Superior temporal gyrus (tissue), 1 donor: ENCODE results near the gene COL19A1.
A peak's percentile ranks its signal among the peaks of the same experiment; 100 is the strongest.
"Not testable (repeated sequence)": the region's sequence is repeated elsewhere in the genome, so short reads cannot be mapped to it uniquely, and the experiment has no call there.

Source experiments
- DNase-seq: peaks from one replicate; pipeline ENCODE4 v3.0.0-alpha.2; 2016; ENCODE audit errors: extremely low spot score

COL19A1 gene

DNA sequence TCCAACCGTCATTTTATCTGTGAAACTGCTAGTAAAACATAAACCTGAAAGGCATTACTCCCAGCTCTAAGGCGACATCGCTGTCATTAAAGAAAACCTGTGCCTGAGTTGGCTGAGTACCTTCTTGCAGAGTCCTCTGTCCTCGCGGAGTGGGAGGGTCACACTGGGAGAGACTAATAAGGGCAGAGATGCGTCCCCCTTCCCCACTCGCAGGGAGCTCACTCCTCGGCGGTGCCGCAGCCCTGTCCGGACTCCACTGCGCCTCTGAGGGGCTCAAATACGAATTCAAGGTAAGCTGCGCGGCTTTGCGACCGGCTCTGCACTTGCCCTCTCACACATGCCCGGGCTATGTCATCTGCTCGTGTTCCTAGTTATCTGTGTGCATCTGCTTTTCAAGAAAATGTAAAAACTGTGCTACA is at the start of gene COL19A1:
Gene COL19A1 (plus strand): TSS at position 206 of the 419 bp plus-strand sequence. CDS start 13,012 bp downstream, outside the sequence.
- no peak for DNase-seq

GRCh38 chr6:69816569-69816968 is 49.8 kb upstream of the COL19A1 start:
- DNase-seq = no peak

GRCh38 chr6:69817358-69817757 is 49.0 kb upstream of the COL19A1 start:
- no peak for DNase-seq

DNA sequence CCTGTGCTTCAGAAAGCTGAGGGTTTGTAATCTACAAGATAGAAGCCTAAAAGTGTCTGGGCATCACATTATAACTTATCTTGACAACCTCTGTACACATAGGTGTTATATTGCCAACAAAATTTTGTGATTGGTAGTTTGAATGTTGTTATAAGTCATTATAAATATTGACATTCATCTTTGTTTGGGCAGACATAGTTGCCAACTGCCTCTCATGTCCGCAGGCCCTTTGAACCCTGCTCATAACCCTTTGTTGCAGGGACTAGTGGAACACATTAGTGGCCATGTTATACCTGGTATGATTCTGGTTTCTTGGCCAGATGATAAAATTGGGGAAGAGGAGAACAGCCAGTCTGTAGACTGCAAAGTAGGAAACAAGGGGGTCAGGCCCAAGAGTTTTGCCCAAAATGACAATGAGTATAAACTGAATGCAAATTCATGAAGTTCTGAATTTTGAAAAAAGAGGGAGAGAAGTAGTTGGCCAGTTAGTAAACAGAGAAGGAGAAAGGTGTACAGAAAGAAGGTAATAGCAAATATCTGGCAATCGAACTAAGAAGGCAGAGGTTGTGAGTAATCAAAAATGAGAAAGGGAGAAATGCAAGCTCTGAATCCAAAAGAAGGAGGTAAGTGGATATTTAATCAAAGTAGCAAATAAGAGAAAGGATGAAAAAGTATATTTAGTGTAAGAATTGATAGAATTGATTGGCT is 48.0 kb upstream of the COL19A1 start:
- DNase-seq = no peak

DNA sequence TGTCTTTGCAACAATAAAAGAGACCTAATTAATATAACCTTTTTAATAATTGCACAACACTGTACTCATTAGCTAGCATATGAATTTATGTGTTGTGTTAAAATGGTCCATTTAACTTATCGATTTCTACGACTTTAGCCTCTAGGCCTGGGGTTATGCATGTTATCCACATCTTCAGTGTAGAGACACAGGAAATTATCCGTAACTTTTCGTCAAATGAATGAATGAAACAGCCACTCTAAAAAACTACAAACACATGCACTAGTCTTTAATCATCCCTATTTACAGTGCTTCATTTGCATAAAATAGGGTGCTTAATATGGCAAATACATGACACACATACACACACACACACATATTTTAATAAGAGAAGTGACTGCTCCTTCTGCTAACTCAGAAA is 47.2 kb upstream of the COL19A1 start:
- no peak for DNase-seq

DNA sequence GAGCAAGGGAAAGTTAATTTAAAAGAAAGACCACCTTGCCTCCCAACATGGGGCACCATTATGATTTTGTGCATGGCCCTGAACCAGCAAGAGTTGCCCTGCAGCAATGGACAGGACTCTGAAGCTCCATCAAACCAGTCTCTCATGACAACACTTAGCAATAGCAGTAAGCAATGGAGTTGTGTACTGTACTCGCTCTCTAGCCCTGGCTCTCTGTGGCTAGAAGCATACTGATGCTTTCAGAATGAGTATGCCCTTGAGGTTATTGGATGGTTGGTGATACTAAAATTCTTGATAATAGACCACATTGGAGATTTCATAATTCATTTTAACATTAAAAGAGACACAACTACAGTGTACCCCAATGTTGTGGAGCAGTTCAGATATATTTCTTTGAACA is 46.3 kb upstream of the COL19A1 start:
- no peak for DNase-seq

DNA sequence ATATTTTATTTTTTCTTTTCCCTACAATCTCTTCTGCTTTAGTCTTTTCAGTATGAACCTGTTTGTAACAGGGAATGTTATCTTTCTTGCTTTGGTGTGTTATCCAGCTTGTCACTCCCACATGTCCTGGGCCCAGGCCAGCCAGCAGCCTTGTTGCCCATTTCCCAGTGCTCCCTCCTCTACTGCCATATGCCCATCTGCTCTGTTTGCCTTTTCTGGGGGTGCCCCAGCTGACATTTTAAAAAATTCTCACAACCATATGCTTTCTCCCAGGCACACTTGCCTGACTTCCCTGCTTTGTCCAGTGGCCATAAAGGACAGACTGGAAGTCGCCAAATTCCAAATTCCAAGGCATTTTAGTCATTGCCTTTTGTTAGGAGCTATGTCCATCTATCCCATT is 45.9 kb upstream of the COL19A1 start:
- no peak for DNase-seq

GRCh38 chr6:69824355-69824754 is 42.0 kb upstream of the COL19A1 start:
- DNase-seq = not testable (repeated sequence)

GRCh38 chr6:69825904-69826303 is 40.5 kb upstream of the COL19A1 start:
- DNase-seq = no peak

DNA sequence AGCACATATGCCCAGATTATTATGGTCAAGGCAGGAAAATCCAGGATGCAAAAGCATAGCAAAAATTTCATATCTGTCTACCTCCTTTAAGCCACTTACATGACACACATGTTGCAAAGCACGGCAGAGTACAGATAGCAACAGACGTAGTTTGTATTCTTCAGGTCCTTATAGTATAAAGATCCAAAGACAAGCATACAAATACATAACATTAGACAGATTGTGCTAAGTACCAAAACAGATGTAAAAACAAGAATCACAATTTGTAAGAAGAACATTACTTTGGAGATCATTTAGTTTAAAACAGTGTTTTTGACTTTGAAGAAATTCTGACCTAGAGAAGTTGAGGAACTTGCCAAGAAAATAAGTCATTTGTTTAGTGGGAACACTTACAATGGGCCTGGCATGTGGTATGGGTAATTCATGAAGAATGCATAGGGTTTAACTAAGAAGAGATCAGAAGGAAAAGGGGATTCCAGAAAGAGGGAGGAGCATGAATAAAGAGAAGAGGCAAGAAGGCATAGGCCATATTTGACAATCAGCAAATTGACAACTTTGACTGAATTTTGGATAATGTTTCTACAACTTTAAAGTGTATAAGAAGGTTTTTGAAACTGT is 39.0 kb upstream of the COL19A1 start:
- DNase-seq = no peak

GRCh38 chr6:69832558-69832957 is 33.8 kb upstream of the COL19A1 start:
- DNase-seq = no peak

- DNase-seq = peak; percentile 82
These were observed 30.8 kb upstream of the COL19A1 start for GRCh38 chr6:69835414-69836179.

- no peak for DNase-seq
These were observed 24.5 kb upstream of the COL19A1 start for GRCh38 chr6:69841862-69842261.

DNA sequence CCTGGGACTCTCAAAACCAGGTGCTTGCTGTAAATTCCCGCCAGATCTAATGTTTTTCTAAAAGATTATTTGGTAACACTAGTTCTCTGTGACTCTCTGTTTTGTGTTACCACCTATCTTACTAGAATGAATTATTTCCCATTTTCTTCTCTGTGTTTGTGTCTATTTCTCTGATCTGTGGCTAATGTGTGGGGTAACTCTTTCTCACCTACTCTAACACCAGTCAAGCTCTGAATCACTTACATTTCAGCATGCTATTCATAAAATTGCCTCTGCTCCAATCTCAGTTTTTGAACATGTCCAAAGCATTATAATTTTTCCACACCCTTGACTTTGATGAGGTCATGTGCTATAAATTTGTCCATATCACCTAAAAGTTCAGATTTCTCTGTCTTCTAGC is 23.2 kb upstream of the COL19A1 start:
- no peak for DNase-seq

GRCh38 chr6:69846312-69846711 is 20.0 kb upstream of the COL19A1 start:
- DNase-seq = no peak

DNA sequence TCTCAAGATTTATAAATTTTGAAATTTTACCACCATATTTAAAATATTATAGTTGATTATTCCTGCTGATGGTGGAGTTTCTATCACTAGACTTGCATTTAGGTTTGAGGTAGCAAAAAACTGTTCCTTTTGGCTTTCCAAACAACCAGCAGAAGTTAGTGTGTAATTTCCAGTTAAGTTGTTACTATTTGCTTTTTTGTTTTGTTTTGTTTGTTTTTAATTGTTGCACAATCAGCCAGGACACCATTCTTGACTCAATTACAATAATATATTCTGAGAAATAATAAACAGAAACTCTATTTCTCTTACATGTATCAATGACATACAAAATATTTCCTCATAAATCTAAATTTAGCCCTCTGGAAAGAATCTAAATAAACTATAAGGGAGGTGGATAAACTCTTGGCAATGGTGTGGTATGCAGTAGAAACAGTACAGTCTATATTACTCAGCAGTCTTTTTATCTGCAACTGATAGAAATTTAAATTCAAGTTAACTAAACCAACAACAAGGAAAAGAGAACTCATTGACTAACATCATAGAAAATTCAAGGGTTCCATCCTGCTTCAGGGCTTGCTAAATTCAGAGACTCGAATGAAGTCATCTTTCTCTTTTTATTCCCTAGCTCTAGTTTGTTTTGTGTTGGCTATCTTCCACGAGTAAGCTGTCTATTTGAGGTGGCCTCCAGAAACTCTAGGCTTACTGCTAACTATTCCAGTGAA is 19.4 kb upstream of the COL19A1 start:
- no peak for DNase-seq

- no peak for DNase-seq
These were observed 18.9 kb upstream of the COL19A1 start for GRCh38 chr6:69847492-69847788.

DNA sequence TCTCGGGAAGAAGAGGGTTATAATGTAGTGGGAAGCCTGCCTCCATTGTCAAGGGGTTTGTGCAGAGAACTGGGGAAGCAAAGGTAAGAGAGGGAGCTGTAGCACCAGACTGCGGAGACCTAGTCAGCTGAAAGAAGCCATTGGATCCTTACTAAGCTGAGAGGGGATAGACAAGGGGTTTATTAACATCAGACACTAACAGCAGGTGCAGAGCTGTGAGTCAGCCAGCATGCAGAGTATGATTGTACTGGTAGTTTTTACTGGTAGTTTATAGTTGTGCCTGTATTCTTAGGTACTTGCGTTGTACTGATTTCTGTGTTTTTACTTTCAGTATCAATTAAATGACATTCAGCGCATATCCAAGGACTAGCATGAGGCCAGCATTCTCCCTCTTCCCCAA is 17.8 kb upstream of the COL19A1 start:
- DNase-seq = no peak

DNA sequence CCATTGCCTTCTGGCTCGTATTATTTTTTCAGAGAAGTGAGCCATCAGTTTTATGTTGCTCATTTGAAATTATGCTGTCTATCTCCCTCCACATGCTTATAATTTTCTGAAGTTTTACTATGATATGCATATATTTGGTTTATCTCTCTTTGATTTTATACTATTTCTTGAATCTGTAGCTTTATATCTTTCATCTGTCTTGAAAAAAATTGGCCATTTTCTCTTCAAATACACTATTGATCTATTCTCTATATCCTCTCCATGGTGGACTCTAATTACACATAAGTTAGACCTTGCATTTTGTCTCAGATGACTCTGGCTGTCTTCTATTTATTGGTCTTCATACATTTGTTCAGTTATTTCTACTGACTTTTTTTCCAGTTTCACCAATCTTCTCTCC is 13.7 kb upstream of the COL19A1 start:
- DNase-seq = no peak

DNA sequence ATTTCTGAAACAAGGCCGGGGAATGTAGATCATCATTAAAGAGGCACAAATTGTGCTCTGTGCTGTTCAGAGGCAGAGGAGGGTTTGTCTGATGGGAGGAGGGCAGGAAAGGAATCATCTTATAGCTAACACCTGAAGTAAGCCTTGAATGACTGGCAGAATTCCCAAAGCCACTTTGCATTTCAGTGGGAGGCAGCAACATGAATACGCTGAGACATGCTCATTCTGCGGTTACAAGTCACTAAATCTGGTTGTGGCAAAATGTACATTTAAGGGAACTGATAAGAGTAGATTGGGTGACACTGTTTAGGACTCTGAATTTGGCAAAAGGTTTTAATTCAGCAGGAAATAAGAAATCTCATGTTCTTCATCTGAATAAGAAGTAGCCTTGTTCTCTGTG is 4.4 kb upstream of the COL19A1 start:
- no peak for DNase-seq

DNA sequence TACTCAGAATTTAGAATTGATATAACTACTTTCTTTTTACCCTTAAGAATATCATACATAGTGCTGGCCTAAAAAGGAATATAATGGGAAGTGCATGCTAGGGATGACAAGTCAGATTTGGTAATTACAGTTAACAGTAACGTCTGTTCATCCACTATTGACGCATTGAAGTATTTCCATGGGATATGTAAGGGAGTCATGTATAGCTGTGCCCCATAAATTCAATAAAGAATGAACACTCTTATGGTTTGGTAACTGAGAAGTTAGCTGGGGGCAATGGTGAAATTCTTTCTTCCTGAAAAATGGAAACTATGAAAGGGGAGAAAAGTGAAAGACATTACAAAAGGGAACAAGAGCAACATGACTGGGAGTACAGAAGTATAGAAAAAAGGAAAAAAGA is 2.6 kb upstream of the COL19A1 start:
- DNase-seq = peak; percentile 16

GRCh38 chr6:69865126-69865525 is 1.2 kb upstream of the COL19A1 start:
- DNase-seq = no peak
